H9 (cell line): ENCODE measurements around the gene UGT1A7. TPM values are rescaled to one million over a fixed set of nuclear protein-coding genes. Genes with fewer than 3 reads are reported as not detected.

Experiments used
- DNase-seq: peaks from one replicate; pipeline ENCODE4 v3.0.0-alpha.2; 2017
- H2AFZ ChIP-seq: one replicate; pipeline ENCODE4 v1.6.1; 2013; ENCODE audit warnings: mild to moderate bottlenecking, low read length, control low read depth, moderate library complexity
- H2AK5ac ChIP-seq: 2 replicates; pipeline ENCODE4 v1.6.1; 2013; ENCODE audit warnings: low read length, control low read depth, mixed read lengths; ENCODE audit not compliant: insufficient read length
- H2BK120ac ChIP-seq: one replicate; pipeline ENCODE4 v1.6.1; 2013; ENCODE audit warnings: low read depth, mild to moderate bottlenecking, low read length, control low read depth, inconsistent platforms; ENCODE audit not compliant: poor library complexity, severe bottlenecking
- H2BK12ac ChIP-seq: 2 replicates; pipeline ENCODE4 v1.6.1; 2013; ENCODE audit warnings: low read length, control low read depth, mixed read lengths, low read depth; ENCODE audit not compliant: insufficient read length
- H2BK15ac ChIP-seq: 2 replicates; pipeline ENCODE4 v1.6.1; 2013; ENCODE audit warnings: low read depth, low read length, control low read depth
- H2BK20ac ChIP-seq: one replicate; pipeline ENCODE4 v1.6.1; 2013; ENCODE audit warnings: low read depth, mild to moderate bottlenecking, low read length, control low read depth, inconsistent platforms; ENCODE audit not compliant: poor library complexity, severe bottlenecking
- H2BK5ac ChIP-seq: 2 replicates; pipeline ENCODE4 v1.6.1; 2013; ENCODE audit warnings: low read length, control low read depth, mixed read lengths; ENCODE audit not compliant: insufficient read length
- H3K14ac ChIP-seq: 2 replicates; pipeline ENCODE4 v1.6.1; 2013; ENCODE audit warnings: low read length, control low read depth; ENCODE audit not compliant: insufficient read depth
- H3K18ac ChIP-seq: 2 replicates; pipeline ENCODE4 v1.6.1; 2013; ENCODE audit warnings: low read depth, mild to moderate bottlenecking, mixed read lengths, low read length, control low read depth; ENCODE audit not compliant: insufficient read length
- H3K23ac ChIP-seq: 2 replicates; pipeline ENCODE4 v1.6.1; 2013; ENCODE audit warnings: low read length, control low read depth, mixed read lengths, low read depth; ENCODE audit not compliant: insufficient read length
- H3K23me2 ChIP-seq: 2 replicates; pipeline ENCODE4 v1.6.1; 2013; ENCODE audit warnings: low read depth, mild to moderate bottlenecking, mixed read lengths, low read length, control low read depth; ENCODE audit not compliant: insufficient read length, poor library complexity, severe bottlenecking
- H3K27ac ChIP-seq: 2 replicates; pipeline ENCODE4 v1.5.1; 2013; ENCODE audit warnings: low read length, control low read depth, mixed read lengths, low read depth; ENCODE audit not compliant: insufficient read length
- H3K27me3 ChIP-seq: 2 replicates; pipeline ENCODE4 v1.6.1; 2013; ENCODE audit warnings: low read length, control low read depth, inconsistent platforms; ENCODE audit not compliant: insufficient read depth
- H3K4ac ChIP-seq: 2 replicates; pipeline ENCODE4 v1.6.1; 2013; ENCODE audit warnings: low read depth, mild to moderate bottlenecking, control low read depth, inconsistent platforms, low read length, moderate library complexity
- H3K4me1 ChIP-seq: 2 replicates; pipeline ENCODE4 v1.6.1; 2013; ENCODE audit warnings: low read length, control low read depth, inconsistent platforms; ENCODE audit not compliant: insufficient read depth
- H3K4me2 ChIP-seq: 2 replicates; pipeline ENCODE4 v1.6.1; 2013; ENCODE audit warnings: low read length, control low read depth, mixed read lengths; ENCODE audit not compliant: insufficient read length, insufficient read depth
- H3K56ac ChIP-seq: 2 replicates; pipeline ENCODE4 v1.6.1; 2013; ENCODE audit warnings: low read depth, mild to moderate bottlenecking, mixed read lengths, low read length, control low read depth; ENCODE audit not compliant: insufficient read length
- H3K79me1 ChIP-seq: 2 replicates; pipeline ENCODE4 v1.6.1; 2013; ENCODE audit warnings: low read depth, mild to moderate bottlenecking, moderate library complexity, low read length, control low read depth, inconsistent platforms; ENCODE audit not compliant: insufficient read depth, poor library complexity, severe bottlenecking
- H3K79me2 ChIP-seq: 2 replicates; pipeline ENCODE4 v1.6.1; 2013; ENCODE audit warnings: low read length, control low read depth, inconsistent platforms; ENCODE audit not compliant: insufficient read depth
- H3K9ac ChIP-seq: 2 replicates; pipeline ENCODE4 v1.6.1; 2013; ENCODE audit warnings: low read length, control low read depth, mixed read lengths; ENCODE audit not compliant: insufficient read length; ENCODE audit errors: extremely low read depth
- H3K9me3 ChIP-seq: one replicate; pipeline ENCODE4 v1.6.1; 2013; ENCODE audit warnings: low read depth, low read length, inconsistent platforms; ENCODE audit not compliant: control insufficient read depth
- H3T11ph ChIP-seq: one replicate; pipeline ENCODE4 v1.6.1; 2013; ENCODE audit warnings: mild to moderate bottlenecking, low read length, control low read depth, inconsistent platforms
- H4K20me1 ChIP-seq: one replicate; pipeline ENCODE4 v1.6.1; 2013; ENCODE audit not compliant: control insufficient read depth, insufficient read length, insufficient read depth
- H4K5ac ChIP-seq: 2 replicates; pipeline ENCODE4 v1.6.1; 2013; ENCODE audit warnings: low read depth, mild to moderate bottlenecking, mixed read lengths, low read length, control low read depth; ENCODE audit not compliant: insufficient read length
- H4K8ac ChIP-seq: replicated peaks from 2 replicates; pipeline ENCODE4 v1.6.1; 2013; ENCODE audit warnings: low read length, control low read depth, mixed read lengths, low read depth; ENCODE audit not compliant: insufficient read length
- H4K91ac ChIP-seq: 2 replicates; pipeline ENCODE4 v1.6.1; 2013; ENCODE audit warnings: low read depth, mild to moderate bottlenecking, moderate library complexity, mixed read lengths, low read length, control low read depth; ENCODE audit not compliant: insufficient read length
- H3K27ac Mint-ChIP-seq, 3 experiments: 2 replicates in 2 of 3; 3 replicates in 1 of 3; pipeline ENCODE4 v1.8.0; 2020 to 2021; ENCODE audit warnings: mixed read lengths in 3 of 3, mild to moderate bottlenecking in 1 of 3, moderate library complexity in 1 of 3
- H3K27me3 Mint-ChIP-seq: 2 replicates; pipeline ENCODE4 v1.8.0; 2021; ENCODE audit warnings: low read depth, mild to moderate bottlenecking, moderate library complexity, mixed read lengths
- H3K36me3 Mint-ChIP-seq, 3 experiments: 2 replicates in 2 of 3; 3 replicates in 1 of 3; pipeline ENCODE4 v1.8.0; 2020 to 2021; ENCODE audit warnings: low read depth in 3 of 3, mixed read lengths in 3 of 3; ENCODE audit not compliant: insufficient read depth in 1 of 3
- H3K4me1 Mint-ChIP-seq, 2 experiments: 2 replicates each; pipeline ENCODE4 v1.8.0; 2020; ENCODE audit warnings: mixed read lengths in 2 of 2
- H3K4me3 Mint-ChIP-seq, 2 experiments: 2 replicates in 1 of 2; 3 replicates in 1 of 2; pipeline ENCODE4 v1.8.0; 2020 to 2021; ENCODE audit warnings: mild to moderate bottlenecking in 2 of 2, mixed read lengths in 2 of 2, moderate library complexity in 1 of 2
- H3K9me3 Mint-ChIP-seq, 2 experiments: 2 replicates in 1 of 2; 3 replicates in 1 of 2; pipeline ENCODE4 v1.8.0; 2020; ENCODE audit warnings: mild to moderate bottlenecking in 2 of 2, mixed read lengths in 2 of 2, moderate library complexity in 1 of 2
- CTCF ChIP-seq: fragments of 200-600 bp; sonication (generic); conservative IDR thresholded peaks from 3 replicates; pipeline ENCODE4 v1.8.0; 2021; ENCODE audit warnings: antibody characterized with exemption, mild to moderate bottlenecking
- WGBS: extraction: QIAGEN DNeasy Blood & Tissue Kit; methylation state at CpG from one replicate; pipeline ENCODE4 v1.1.7; 2013; ENCODE audit warnings: missing lambda C conversion rate, low lambda C conversion rate, mixed read lengths; ENCODE audit not compliant: insufficient read length; ENCODE audit errors: extremely low coverage; 5-methylcytosine and 5-hydroxymethylcytosine counted together
- total RNA-seq: library from RNA; stranded (reverse); gene quantifications from 2 replicates; pipeline ENCODE4 v1.2.1, GENCODE V29; 2021

The UGT1A7 gene
- total RNA-seq, 1 experiment from 2014 or later = not detected

GRCh38 chr2:233794128-233794658 lies 112.5 kb downstream of the UGT1A7 start:
- H2BK12ac ChIP-seq = no peak overlapping the region
- WGBS = no CpG with 5 or more reads among the region's 17 CpGs
- H2BK20ac ChIP-seq = no peak overlapping the region
- no peaks in the 10 kb centered on the region for H3K4me1 ChIP-seq
- H3K79me2 ChIP-seq = no peaks in the 10 kb centered on the region
- H3K56ac ChIP-seq = no peak overlapping the region
- H2AK5ac ChIP-seq = no peak overlapping the region
- no peak overlapping the region for H3K9ac ChIP-seq
- Mint-ChIP-seq H3K9me3 (peaks cover 2 to 3% of the 10 kb centered on the region in 2 experiments; a peak in 4 of 5 replicates), H3K4me3 (no peak overlapping the region), H3K36me3 (peaks cover 0 to 2% (median 0%) of the 10 kb centered on the region in 3 experiments; a peak in 2 of 7 replicates), H3K27me3 (peaks cover 14% of the 10 kb centered on the region), H3K27ac (0 out of 7 replicates have a peak overlapping the region, but pooled peaks of 1 of the 3 experiments have one; percentile 18), H3K4me1 (peaks cover 2% of the 10 kb centered on the region in 2 experiments; a peak in 3 of 4 replicates)
- H3K4ac ChIP-seq = no peak overlapping the region
- H3T11ph ChIP-seq = no peak overlapping the region
- no peak overlapping the region for H3K14ac ChIP-seq
- no peak overlapping the region for H4K91ac ChIP-seq
- H3K27ac ChIP-seq = no peak overlapping the region
- no peaks in the 10 kb centered on the region for H3K79me1 ChIP-seq
- H4K8ac ChIP-seq = no peak overlapping the region
- no peak overlapping the region for H2BK5ac ChIP-seq
- no peak overlapping the region for H2AFZ ChIP-seq
- H3K23me2 ChIP-seq = no peaks in the 10 kb centered on the region
- H4K5ac ChIP-seq = no peak overlapping the region
- H4K20me1 ChIP-seq = no peaks in the 10 kb centered on the region
- no peak overlapping the region for H3K23ac ChIP-seq
- H2BK120ac ChIP-seq = no peak overlapping the region
- TF ChIP-seq CTCF = no peak
- peak; percentile 15 for DNase-seq
- no peak overlapping the region for H3K18ac ChIP-seq
- H2BK15ac ChIP-seq = no peak overlapping the region
- no peaks in the 10 kb centered on the region for H3K27me3 ChIP-seq
- H3K4me2 ChIP-seq = no peak overlapping the region
- no peaks in the 10 kb centered on the region for H3K9me3 ChIP-seq
